ENCODE measurements around the gene GLYATL2.

The GLYATL2 gene

GRCh38 chr11:58796333-58796732 lies 48.2 kb downstream of the GLYATL2 start:
- no peak for DNase-seq

DNA sequence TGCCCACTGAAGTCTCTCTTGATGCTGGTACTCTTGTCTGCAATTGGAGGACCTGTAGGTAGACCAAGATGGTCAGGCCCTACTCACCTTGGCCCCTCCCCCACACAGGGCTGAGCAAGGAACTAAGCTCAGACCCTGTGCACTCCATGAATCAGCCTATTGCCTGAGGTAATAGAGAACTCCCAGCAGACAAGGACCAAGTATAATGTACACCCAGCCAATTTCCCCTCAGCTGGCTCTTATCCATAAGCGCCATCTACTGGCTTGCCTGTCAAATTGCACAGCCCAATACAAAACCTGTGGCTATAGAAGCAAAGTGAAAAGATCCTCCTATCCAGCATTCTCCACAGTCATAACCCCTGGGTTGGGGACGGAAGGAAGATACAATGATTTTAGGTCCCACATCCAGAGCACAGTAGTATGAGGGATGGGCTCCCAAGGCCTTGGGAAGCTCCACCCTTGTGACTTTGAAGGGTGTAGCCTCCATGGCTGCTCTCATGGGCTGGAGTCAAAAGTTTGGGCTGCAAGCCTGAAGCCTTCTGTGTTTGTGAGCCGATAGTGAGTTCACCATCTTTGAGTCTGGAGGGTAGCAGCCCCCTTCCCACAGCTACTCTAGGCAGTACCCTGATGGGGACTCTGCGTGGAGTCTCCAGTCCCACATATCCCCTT lies 56.0 kb downstream of the GLYATL2 start:
- DNase-seq, result peak in 1 of 2 experiments; percentile 33

- DNase-seq, result no peak
Measured at GRCh38 chr11:58787903-58788302, 56.6 kb downstream of the GLYATL2 start.

DNA sequence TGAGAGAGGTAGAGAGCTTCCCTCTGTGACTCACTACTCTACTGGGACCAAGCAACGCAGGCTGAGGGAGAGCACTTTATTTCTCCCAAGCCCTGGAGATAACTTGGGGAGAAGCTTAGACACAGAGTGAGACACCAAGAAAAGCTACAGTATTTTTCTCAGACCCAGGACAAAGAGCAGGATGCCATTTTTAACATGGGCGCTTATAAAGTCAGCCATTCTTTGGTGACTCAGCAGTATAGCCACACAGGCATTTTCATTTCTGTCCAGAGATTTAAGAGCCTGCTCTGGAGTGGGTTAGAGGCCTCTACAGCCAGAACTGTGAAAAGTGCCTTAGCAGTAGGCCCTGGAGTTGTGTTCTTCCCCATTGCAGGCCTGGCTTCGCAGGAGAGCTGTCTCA lies 57.8 kb downstream of the GLYATL2 start:
- no peak for DNase-seq

- no peak for DNase-seq
Measured at GRCh38 chr11:58784995-58785394, 59.5 kb downstream of the GLYATL2 start.
